HAP-1 (cell line): ENCODE results near the gene SLIT3.
"Not testable (repeated sequence)": the region's sequence is repeated elsewhere in the genome, so short reads cannot be mapped to it uniquely, and the experiment has no call there.

Experiments used
- DNase-seq, 2 experiments: peaks; one replicate each; pipeline ENCODE4 v3.0.0-alpha.2; 2016 to 2020; ENCODE audit warnings: low spot score in 2 of 2
- H3K27me3 ChIP-seq: fragments of 250-450 bp; sonication (Bioruptor Pico); 2 replicates; pipeline ENCODE4 v1.5.1; 2020; ENCODE audit warnings: low read depth, mild to moderate bottlenecking, moderate library complexity
- H3K36me3 ChIP-seq: fragments of 250-450 bp; sonication (Bioruptor Pico); replicated peaks from 2 replicates; pipeline ENCODE4 v1.5.1; 2020; ENCODE audit warnings: mild to moderate bottlenecking
- H3K4me1 ChIP-seq: fragments of 250-450 bp; sonication (Bioruptor Pico); 2 replicates; pipeline ENCODE4 v1.5.1; 2020; ENCODE audit warnings: mild to moderate bottlenecking
- H3K4me3 ChIP-seq: fragments of 250-450 bp; sonication (Bioruptor Pico); 2 replicates; pipeline ENCODE4 v1.5.1; 2020; ENCODE audit warnings: mild to moderate bottlenecking, moderate library complexity
- H3K9me3 ChIP-seq: fragments of 250-450 bp; sonication (Bioruptor Pico); 2 replicates; pipeline ENCODE4 v1.5.1; 2020; ENCODE audit warnings: mild to moderate bottlenecking, moderate library complexity
- in situ Hi-C: fragments of 300-500 bp; cut with MboI; formaldehyde crosslinking; loops from 3 replicates; pipeline ENCODE4 v1.14.3; 2020; ENCODE audit warnings: low sequenced_read_pairs, inconsistent platforms, mixed read lengths

Gene SLIT3

DNA sequence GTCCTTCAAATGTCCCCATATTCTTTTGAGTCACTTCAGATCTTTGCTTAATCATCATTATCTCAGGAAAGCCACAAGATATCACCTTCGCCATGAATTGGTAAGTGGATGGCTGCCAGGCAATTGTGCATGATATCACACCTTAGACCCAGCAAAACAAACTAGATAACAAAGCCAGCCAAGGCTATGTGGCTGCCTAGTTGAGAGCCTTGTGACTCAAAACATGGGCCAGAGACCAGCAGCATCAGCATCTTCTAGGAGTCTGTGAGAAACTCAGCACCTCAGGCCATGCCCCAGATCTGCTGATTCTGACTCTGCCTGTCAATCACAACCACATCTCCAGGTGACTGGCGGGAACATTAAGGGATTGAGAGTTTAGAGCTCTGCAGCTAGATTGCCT is 82.8 kb downstream of the SLIT3 start:
- in situ Hi-C loops: no loop called here
- no peaks in the 10 kb centered on the region for H3K36me3 ChIP-seq
- H3K27me3 ChIP-seq: no peaks in the 10 kb centered on the region

DNA sequence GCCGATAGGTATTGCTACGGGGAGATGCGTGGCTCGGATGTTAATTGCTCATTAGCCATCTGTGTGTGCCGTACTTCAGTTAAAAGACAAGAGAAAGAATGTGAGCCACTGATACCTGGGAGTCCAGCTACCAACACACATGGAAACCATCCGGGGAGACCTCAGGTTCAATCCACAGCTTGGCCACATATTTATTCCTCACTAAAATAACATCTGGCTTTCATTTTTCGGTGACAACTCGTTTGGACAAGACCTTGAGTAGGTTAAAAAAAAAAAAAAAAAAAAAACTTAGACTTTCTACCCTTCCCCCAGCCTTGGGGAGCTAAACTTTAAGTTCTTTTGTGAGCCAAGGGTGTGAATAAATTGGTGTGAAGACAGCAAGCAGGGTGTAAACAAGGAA is 84.1 kb downstream of the SLIT3 start:
- H3K4me1 ChIP-seq: no peaks in the 10 kb centered on the region
- no peak overlapping the region for H3K4me3 ChIP-seq
- no peaks in the 10 kb centered on the region for H3K36me3 ChIP-seq
- no peaks in the 10 kb centered on the region for H3K9me3 ChIP-seq
- H3K27me3 ChIP-seq: no peaks in the 10 kb centered on the region
- in situ Hi-C loops: no loop called here
- DNase-seq: no peak

More for the DNA sequence above, 82.8 kb downstream of the SLIT3 start:
- H3K4me1 ChIP-seq: no peaks in the 10 kb centered on the region
- no peak overlapping the region for H3K4me3 ChIP-seq
- no peak for DNase-seq
- H3K9me3 ChIP-seq: no peaks in the 10 kb centered on the region

DNA sequence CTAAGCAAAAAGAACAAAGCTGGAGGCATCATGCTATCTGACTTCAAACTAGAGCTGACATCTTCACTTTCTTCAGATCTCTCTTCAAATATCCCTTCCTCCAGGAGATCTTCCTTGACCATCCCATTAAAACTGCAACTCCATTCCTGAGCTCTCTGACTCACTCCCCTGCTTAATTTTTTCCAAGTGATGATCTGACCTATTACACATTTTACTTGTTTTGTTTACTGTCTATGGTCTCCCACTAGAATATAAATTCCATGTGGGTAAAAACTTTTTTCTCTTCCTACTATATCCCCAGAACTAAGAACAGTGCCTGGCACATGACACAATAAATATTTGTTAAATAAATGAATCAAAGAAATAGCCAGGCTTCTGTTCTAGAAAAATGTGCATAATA is 87.5 kb downstream of the SLIT3 start:
- H3K27me3 ChIP-seq: no peaks in the 10 kb centered on the region
- no peaks in the 10 kb centered on the region for H3K36me3 ChIP-seq
- H3K9me3 ChIP-seq: no peaks in the 10 kb centered on the region
- no peak for DNase-seq
- no peaks in the 10 kb centered on the region for H3K4me1 ChIP-seq
- in situ Hi-C loops: no loop called here
- H3K4me3 ChIP-seq: no peak overlapping the region

DNA sequence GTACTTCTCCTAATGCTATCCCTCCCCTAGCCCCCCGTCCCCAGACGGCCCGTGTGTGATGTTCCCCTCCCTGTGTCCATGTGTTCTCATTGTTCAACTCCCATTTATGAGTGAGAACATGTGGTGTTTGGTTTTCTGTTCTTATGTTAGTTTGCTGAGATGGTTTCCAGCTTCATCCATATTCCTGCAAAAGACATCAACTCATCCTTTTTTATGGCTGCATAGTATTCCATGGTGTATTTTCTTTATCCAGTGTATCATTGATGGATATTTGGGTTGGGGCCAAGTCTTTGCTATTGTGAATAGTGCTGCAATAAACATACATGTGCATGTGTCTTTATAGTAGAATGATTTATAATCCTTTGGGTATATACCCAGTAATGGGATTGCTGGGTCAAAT is 89.2 kb downstream of the SLIT3 start:
- DNase-seq, H3K36me3 ChIP-seq, H3K27me3 ChIP-seq, in situ Hi-C loops, H3K9me3 ChIP-seq, H3K4me1 ChIP-seq, H3K4me3 ChIP-seq: not testable (repeated sequence)

DNA sequence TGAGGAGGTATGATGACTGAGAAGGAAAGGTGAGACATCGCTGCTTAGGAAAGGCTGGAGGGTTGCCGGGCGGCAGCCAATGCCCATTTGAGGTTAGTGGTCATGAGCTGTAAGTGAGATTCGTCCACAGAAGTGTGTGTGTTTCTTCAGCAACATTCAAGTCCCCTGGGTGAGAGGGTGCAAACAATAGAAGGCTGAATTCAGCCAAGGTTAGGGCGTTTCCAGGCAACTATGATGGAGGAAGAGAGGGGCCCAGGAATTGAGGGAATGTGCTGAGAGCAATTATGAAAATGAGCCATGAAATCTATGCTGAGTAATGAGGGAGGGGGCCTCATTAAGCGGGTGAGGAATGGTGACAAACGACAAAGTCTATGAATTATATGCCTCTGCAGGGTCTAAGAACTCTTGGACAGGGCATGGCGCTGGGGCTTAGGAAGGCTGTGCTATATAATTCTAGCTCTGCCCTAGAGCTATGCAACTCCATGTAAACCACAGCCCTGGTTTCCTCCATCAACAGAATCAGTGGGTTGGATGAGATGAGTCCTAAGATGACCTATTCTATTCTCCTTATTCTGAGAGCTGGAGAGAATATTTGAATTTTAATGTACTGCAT is 96.0 kb downstream of the SLIT3 start:
- in situ Hi-C loops: no loop called here
- no peak overlapping the region for H3K4me3 ChIP-seq
- no peak for DNase-seq

DNA sequence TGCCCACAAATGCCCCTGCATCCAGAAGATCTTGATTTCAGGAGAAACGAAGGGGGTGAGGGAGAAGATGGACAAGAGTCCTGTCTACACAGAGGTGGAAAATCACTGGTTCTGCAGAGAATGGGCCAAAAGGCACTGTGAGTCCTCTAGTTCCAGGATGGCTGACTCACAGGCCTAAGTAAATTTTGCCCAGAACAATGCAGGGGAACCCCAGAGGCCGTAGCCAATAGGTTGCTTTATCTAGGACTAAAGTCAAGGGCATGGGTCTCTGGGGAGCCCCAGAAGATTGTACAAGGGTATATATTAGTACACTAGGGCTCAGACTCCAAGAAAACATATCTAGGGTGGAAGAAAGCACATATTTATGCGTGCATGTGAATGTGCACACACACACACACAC is 98.0 kb downstream of the SLIT3 start:
- Histone ChIP-seq H3K4me3 (no peak overlapping the region), H3K27me3 (no peaks in the 10 kb centered on the region), H3K4me1 (no peaks in the 10 kb centered on the region), H3K9me3 (no peaks in the 10 kb centered on the region), H3K36me3 (no peaks in the 10 kb centered on the region)
- in situ Hi-C loops: no loop called here
- DNase-seq: no peak

More for the DNA sequence above, 96.0 kb downstream of the SLIT3 start:
- no peaks in the 10 kb centered on the region for H3K9me3 ChIP-seq
- no peaks in the 10 kb centered on the region for H3K4me1 ChIP-seq
- no peaks in the 10 kb centered on the region for H3K27me3 ChIP-seq
- H3K36me3 ChIP-seq: no peaks in the 10 kb centered on the region

DNA sequence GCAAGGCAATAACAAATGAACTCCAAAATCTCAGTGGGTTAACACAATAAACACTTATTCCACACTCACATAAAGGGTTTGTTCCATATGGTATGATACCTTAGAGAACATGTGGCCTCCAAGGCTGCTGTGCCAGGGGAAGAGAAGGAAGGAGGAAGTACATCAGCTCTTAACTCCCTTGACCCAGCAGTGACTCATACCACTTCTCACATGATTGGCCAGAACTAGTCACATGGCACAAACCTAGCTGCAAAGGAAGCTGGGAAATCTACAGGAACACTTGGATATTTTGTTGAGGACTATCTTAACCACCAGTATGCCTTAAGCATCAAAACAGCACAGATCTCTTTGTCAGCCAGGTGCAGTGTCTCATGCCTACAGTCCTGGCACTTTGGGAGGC is 99.3 kb downstream of the SLIT3 start:
- no peak overlapping the region for H3K4me3 ChIP-seq
- no peaks in the 10 kb centered on the region for H3K4me1 ChIP-seq
- no peaks in the 10 kb centered on the region for H3K36me3 ChIP-seq
- DNase-seq: no peak
- in situ Hi-C loops: no loop called here
- no peaks in the 10 kb centered on the region for H3K27me3 ChIP-seq
- no peaks in the 10 kb centered on the region for H3K9me3 ChIP-seq

DNA sequence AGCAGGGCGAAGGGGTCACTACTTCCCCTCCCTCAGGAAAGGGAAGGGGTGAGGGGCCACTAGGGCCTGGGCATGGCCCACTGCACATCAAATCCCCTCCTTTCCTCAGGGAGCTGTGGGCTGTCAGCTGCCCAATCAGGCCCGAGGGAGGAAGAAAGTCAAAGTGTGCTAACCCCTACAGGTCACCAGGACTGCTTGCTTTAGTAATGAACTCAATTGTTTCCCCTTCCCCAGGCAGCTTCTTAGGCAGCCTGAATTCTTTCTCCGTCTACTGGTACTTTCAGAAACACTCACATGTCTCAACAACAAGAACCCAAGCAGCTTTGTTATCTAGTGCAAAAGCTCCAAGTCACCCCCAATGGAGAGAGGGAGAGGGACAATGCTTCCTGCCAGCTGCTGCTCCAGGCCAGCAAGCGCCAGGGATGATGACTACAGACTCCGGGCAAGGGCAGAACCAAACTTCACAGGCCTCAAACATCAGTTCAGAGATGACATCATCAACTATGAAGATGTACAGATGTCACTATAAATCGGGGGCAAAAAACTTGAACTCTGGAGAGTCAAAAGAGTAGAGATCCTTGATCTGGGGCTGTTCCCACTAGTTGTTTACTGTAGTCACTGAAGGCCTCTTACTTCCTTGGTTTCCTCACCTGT is 100.7 kb downstream of the SLIT3 start:
- in situ Hi-C loops: no loop called here
- H3K27me3 ChIP-seq: no peaks in the 10 kb centered on the region
- H3K36me3 ChIP-seq: no peaks in the 10 kb centered on the region
- H3K9me3 ChIP-seq: no peaks in the 10 kb centered on the region
- no peaks in the 10 kb centered on the region for H3K4me1 ChIP-seq
- DNase-seq: no peak
- no peak overlapping the region for H3K4me3 ChIP-seq

DNA sequence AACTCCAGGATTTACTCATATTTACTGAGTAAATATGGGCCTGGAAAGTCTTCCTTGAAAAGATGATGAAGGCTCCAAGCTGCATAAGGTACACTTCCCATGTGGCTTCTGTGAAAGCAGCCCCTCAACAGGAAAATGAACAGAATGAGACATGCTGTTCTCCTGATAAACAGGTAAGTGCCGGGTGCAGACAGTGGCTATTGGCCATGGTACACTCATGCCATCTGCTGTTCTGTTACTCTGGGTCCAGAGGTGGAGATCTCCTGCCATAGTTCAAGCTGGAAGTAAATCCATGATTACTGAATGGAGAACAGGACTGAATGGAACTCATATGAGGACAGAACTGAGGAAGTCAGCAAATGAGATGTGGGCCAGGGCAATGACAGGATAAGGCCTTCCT is 103.6 kb downstream of the SLIT3 start:
- in situ Hi-C loops: no loop called here
- Histone ChIP-seq H3K36me3 (no peaks in the 10 kb centered on the region), H3K9me3 (no peaks in the 10 kb centered on the region), H3K4me3 (no peak overlapping the region), H3K27me3 (no peaks in the 10 kb centered on the region), H3K4me1 (no peaks in the 10 kb centered on the region)
- no peak for DNase-seq

DNA sequence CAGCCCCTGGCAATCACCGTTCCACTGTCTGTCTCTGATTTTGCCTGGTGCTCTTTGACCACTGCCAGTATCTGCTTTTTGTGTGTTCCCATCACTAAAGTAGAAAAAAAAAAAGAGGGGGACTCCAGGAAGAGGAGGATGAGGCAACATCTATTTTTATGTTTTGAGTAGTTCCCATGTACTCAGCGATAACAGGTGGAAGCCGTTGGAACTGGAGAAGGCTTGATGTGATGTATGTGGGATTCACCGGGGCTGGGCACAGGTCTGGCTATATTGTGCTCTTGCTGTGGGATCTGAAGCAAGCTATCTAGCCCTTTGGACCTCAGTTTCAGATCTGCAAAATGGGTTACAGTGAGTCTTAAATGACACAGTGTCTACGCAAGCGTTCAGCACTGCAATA is 104.9 kb downstream of the SLIT3 start:
- in situ Hi-C loops: no loop called here
- no peak overlapping the region for H3K4me3 ChIP-seq

DNA sequence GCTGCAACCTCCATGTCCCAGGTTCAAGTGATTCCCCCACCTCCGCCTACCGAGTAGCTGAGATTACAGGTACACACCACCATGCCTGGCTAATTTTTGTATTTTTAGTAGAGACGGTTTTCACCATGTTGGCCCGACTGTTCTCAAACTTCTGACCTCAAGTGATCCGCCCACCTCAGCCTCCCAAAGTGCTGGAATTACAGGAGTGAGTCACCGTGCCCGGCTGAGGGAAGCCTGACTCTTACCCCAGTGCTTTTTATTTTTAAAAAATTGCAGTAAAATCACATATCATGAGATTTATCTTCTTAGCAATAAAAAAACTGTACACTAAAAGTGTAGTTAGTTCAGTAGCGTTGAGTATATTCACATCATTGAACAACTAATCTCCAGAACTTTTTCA is 105.3 kb downstream of the SLIT3 start:
- DNase-seq: no peak
- no peaks in the 10 kb centered on the region for H3K36me3 ChIP-seq
- H3K4me3 ChIP-seq: no peak overlapping the region
- in situ Hi-C loops: no loop called here
- H3K27me3 ChIP-seq: no peaks in the 10 kb centered on the region
- no peaks in the 10 kb centered on the region for H3K9me3 ChIP-seq
- no peaks in the 10 kb centered on the region for H3K4me1 ChIP-seq

More for the DNA sequence above, 104.9 kb downstream of the SLIT3 start:
- no peaks in the 10 kb centered on the region for H3K27me3 ChIP-seq
- DNase-seq: no peak
- no peaks in the 10 kb centered on the region for H3K9me3 ChIP-seq
- H3K4me1 ChIP-seq: no peaks in the 10 kb centered on the region
- H3K36me3 ChIP-seq: no peaks in the 10 kb centered on the region

DNA sequence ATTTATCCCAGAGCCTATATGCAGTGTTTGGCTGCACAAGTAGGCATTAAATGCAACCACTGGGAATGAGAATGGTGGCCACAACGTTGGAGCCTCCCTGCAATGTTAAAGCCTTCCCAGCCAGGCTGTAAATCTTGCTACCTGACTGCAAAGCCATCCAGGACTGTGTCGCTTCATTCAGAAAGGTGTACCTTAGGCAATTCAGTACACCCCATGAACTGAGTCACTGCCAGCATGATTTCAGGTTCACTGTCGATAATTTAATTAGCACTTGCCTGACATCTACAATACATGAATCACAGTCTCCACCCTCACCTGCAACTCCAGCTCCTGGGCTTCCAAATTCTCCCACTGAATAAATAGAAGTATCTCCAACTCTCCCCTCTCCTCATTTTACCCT is 108.4 kb downstream of the SLIT3 start:
- Histone ChIP-seq H3K9me3 (no peaks in the 10 kb centered on the region), H3K36me3 (no peaks in the 10 kb centered on the region), H3K4me3 (no peak overlapping the region), H3K4me1 (no peaks in the 10 kb centered on the region), H3K27me3 (no peaks in the 10 kb centered on the region)
- no peak for DNase-seq
- in situ Hi-C loops: no loop called here

DNA sequence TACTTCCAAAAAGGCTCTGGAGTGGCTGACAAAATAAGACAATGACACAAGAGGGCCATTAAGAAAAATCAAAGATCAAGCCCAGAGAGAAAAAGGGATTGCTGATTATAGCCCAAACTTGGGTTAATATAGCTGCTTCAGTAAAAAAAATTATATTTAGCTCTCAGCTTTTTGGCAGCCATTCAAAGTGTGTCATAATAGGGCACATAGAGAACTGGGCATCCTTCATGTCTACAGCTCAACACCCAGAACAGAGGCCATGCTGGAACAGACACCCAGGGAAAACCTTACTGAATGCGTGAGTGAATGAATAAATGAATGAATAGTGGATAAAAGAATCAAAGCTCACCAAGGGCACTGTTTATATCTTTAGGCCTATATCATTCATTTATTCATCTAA is 110.1 kb downstream of the SLIT3 start:
- no peak for DNase-seq
- H3K36me3 ChIP-seq: no peaks in the 10 kb centered on the region
- in situ Hi-C loops: no loop called here
- H3K9me3 ChIP-seq: no peaks in the 10 kb centered on the region
- no peak overlapping the region for H3K4me3 ChIP-seq
- H3K4me1 ChIP-seq: no peaks in the 10 kb centered on the region
- no peaks in the 10 kb centered on the region for H3K27me3 ChIP-seq

DNA sequence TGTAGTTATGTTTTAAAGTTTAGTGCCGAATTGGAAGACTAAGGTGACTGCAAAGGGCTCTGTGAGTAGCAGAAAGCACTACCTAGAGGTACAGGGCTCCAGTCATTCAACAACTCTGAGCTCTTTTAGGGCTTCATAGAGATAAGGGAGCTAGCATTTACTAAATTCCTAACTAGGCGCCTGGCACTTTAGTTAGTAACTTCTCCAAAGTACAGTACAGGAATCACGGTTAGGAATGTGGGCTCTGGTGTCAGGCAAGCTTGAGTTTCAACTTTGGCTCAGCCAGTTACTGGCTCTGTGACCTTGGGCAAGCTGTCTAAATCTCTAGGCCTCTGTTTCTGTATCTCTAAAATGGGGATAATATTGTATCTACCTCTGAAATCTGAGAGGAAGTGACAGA is 115.3 kb downstream of the SLIT3 start:
- Histone ChIP-seq H3K4me3 (no peak overlapping the region), H3K4me1 (no peaks in the 10 kb centered on the region), H3K27me3 (no peaks in the 10 kb centered on the region), H3K36me3 (no peaks in the 10 kb centered on the region), H3K9me3 (no peaks in the 10 kb centered on the region)
- DNase-seq: no peak
- in situ Hi-C loops: no loop called here

DNA sequence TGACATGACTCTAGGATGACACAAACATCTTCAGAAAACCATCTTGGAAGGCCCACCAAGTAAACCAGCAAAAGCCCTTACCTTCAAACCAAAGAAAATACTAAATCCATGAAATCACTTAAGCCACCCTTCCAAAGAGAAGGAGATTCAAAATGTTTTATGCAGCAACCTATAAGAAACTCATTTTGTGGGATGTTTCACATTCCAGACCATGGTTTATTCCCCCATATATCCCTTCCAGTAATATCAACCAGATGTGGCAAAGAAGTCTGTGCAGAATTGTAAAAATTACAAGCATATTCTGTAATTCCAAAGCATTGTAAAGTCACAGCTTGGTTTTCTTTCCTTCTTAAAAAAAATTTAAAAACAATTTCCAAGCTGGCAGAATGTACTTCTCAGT is 117.4 kb downstream of the SLIT3 start:
- Histone ChIP-seq H3K4me3 (no peak overlapping the region), H3K9me3 (no peaks in the 10 kb centered on the region), H3K27me3 (no peaks in the 10 kb centered on the region), H3K36me3 (no peaks in the 10 kb centered on the region), H3K4me1 (no peaks in the 10 kb centered on the region)
- no peak for DNase-seq
- in situ Hi-C loops: no loop called here
